IMR-90 (cell line): ENCODE data around the gene SYT11. TPM values are rescaled to one million over a fixed set of nuclear protein-coding genes. Genes with fewer than 3 reads are reported as not detected.

ENCODE experiments used
- ATAC-seq: fragments of 200-7000 bp; cut with Tn5 transposase; 2 replicates; pipeline ENCODE4 v1.9.1; 2020; ENCODE audit warnings: low read depth, mild to moderate bottlenecking, moderate library complexity
- BruUV-seq: library from RNA; stranded (reverse); fragments of 400-500 nt; replicated peaks from 2 replicates; lab custom pipeline; 2021; lab: Mats Ljungman, UMichigan
- CTCF ChIA-PET: fragments of 300-600 bp; formaldehyde crosslinking; extraction: SDS; loops from one replicate; lab custom pipeline; 2021; ENCODE audit warnings: antibody characterized with exemption; lab: Yijun Ruan, JAX
- POLR2A ChIA-PET: fragments of 300-600 bp; sonication (Branson Sonifier 250); formaldehyde crosslinking; loops from one replicate; lab custom pipeline; 2022; ENCODE audit warnings: antibody characterized with exemption; ENCODE audit not compliant: unreplicated experiment; lab: Charles Lee
- DNase-seq: peaks from one replicate; pipeline ENCODE4 v3.0.0; 2013
- H2AFZ ChIP-seq: replicated peaks from 2 replicates; pipeline ENCODE3; 2013; ENCODE audit warnings: low read length, mild to moderate bottlenecking; ENCODE audit not compliant: poor library complexity
- H2AK5ac ChIP-seq: 2 replicates; pipeline ENCODE4 v1.6.1; 2013; ENCODE audit warnings: low read depth, low read length, inconsistent platforms
- H2AK9ac ChIP-seq: replicated peaks from 2 replicates; pipeline ENCODE3; 2013; ENCODE audit warnings: mild to moderate bottlenecking, low read depth, low read length, moderate library complexity; ENCODE audit not compliant: poor library complexity
- H2BK120ac ChIP-seq: 2 replicates; pipeline ENCODE4 v1.6.1; 2013; ENCODE audit warnings: low read depth, low read length, inconsistent platforms
- H2BK15ac ChIP-seq: 3 replicates; pipeline ENCODE4 v1.6.1; 2013; ENCODE audit warnings: low read depth, low read length, inconsistent platforms
- H2BK20ac ChIP-seq: 2 replicates; pipeline ENCODE4 v1.6.1; 2013; ENCODE audit warnings: low read depth, mild to moderate bottlenecking, inconsistent platforms, low read length, moderate library complexity
- H2BK5ac ChIP-seq: 2 replicates; pipeline ENCODE4 v1.6.1; 2013; ENCODE audit warnings: mild to moderate bottlenecking, low read depth, low read length, inconsistent platforms; ENCODE audit not compliant: poor library complexity, severe bottlenecking
- H3K14ac ChIP-seq: replicated peaks from 2 replicates; pipeline ENCODE4 v1.6.1; 2013; ENCODE audit warnings: low read depth, low read length, inconsistent platforms
- H3K18ac ChIP-seq: 2 replicates; pipeline ENCODE4 v1.6.1; 2013; ENCODE audit warnings: low read depth, low read length, control low read depth
- H3K23ac ChIP-seq: 2 replicates; pipeline ENCODE4 v1.6.1; 2013; ENCODE audit warnings: low read depth, low read length, inconsistent platforms
- H3K27ac ChIP-seq: 2 replicates; pipeline ENCODE4 v1.5.1; 2013; ENCODE audit warnings: mild to moderate bottlenecking, control low read depth, low read length; ENCODE audit not compliant: insufficient read depth
- H3K27me3 ChIP-seq: 2 replicates; pipeline ENCODE4 v1.6.1; 2013; ENCODE audit warnings: low read length; ENCODE audit not compliant: control insufficient read depth, insufficient read depth
- H3K36me3 ChIP-seq: 2 replicates; pipeline ENCODE4 v1.6.1; 2013; ENCODE audit warnings: low read length, mixed read lengths; ENCODE audit not compliant: control insufficient read depth, insufficient read depth
- H3K4ac ChIP-seq: 2 replicates; pipeline ENCODE4 v1.6.1; 2013; ENCODE audit warnings: low read depth, low read length, inconsistent platforms
- H3K4me1 ChIP-seq: 2 replicates; pipeline ENCODE4 v1.6.1; 2013; ENCODE audit warnings: low read length, mixed read lengths; ENCODE audit not compliant: control insufficient read depth, insufficient read depth
- H3K4me2 ChIP-seq: 2 replicates; pipeline ENCODE4 v1.6.1; 2013; ENCODE audit warnings: low read depth, mild to moderate bottlenecking, control low read depth, low read length, moderate library complexity
- H3K4me3 ChIP-seq: 2 replicates; pipeline ENCODE4 v1.5.1; 2013; ENCODE audit warnings: low read depth, mild to moderate bottlenecking, control low read depth, low read length, moderate library complexity; ENCODE audit not compliant: insufficient read depth
- H3K56ac ChIP-seq: 2 replicates; pipeline ENCODE4 v1.6.1; 2013; ENCODE audit warnings: low read length, inconsistent platforms; ENCODE audit not compliant: insufficient read depth; ENCODE audit errors: extremely low read depth
- H3K79me1 ChIP-seq, 2 experiments: 2 replicates each; pipeline ENCODE4 v1.6.1; 2013; ENCODE audit warnings: low read length in 2 of 2, inconsistent platforms in 1 of 2, low read depth in 1 of 2
- H3K9ac ChIP-seq: 2 replicates; pipeline ENCODE4 v1.6.1; 2013; ENCODE audit warnings: low read depth, low read length, control low read depth
- H3K9me1 ChIP-seq: 2 replicates; pipeline ENCODE4 v1.6.1; 2013; ENCODE audit warnings: low read length, inconsistent platforms; ENCODE audit not compliant: insufficient read depth
- H3K9me3 ChIP-seq: 2 replicates; pipeline ENCODE4 v1.6.1; 2013; ENCODE audit warnings: low read length; ENCODE audit not compliant: control insufficient read depth, insufficient read depth
- H4K20me1 ChIP-seq: 2 replicates; pipeline ENCODE4 v1.6.1; 2013; ENCODE audit warnings: low read length, inconsistent platforms; ENCODE audit not compliant: insufficient read depth
- H4K5ac ChIP-seq: 2 replicates; pipeline ENCODE4 v1.6.1; 2013; ENCODE audit warnings: mild to moderate bottlenecking, low read depth, low read length, control low read depth
- H4K8ac ChIP-seq, 2 experiments: 2 replicates each; pipeline ENCODE4 v1.6.1; 2013; ENCODE audit warnings: low read depth in 2 of 2, low read length in 2 of 2, control low read depth in 1 of 2, inconsistent platforms in 1 of 2
- H4K91ac ChIP-seq: 2 replicates; pipeline ENCODE4 v1.6.1; 2013; ENCODE audit warnings: low read depth, low read length, inconsistent platforms; ENCODE audit not compliant: insufficient read depth
- WGBS, 2 experiments: methylation state at CpG; one replicate each; pipeline versions ENCODE4 v1.1.5 to v1.1.7; 2013; ENCODE audit warnings: missing lambda C conversion rate in 2 of 2; ENCODE audit not compliant: insufficient read length in 1 of 2; ENCODE audit errors: extremely low coverage in 2 of 2; 5-methylcytosine and 5-hydroxymethylcytosine counted together
- dilution Hi-C: fragments of 300-500 bp; cut with HindIII; formaldehyde crosslinking; loops from one replicate; pipeline ENCODE4 v1.14.3; 2018; ENCODE audit warnings: low sequenced_read_pairs; ENCODE audit not compliant: unreplicated experiment
- in situ Hi-C: fragments of 300-500 bp; cut with MboI; formaldehyde crosslinking; loops from 3 replicates; pipeline ENCODE4 v1.14.3; 2019; ENCODE audit warnings: low sequenced_read_pairs, inconsistent platforms, mixed read lengths
- intact Hi-C: fragments of 100-400 bp; cut with micrococcal nuclease; formaldehyde crosslinking; loops from 2 replicates; pipeline ENCODE4 v1.10.0; 2022
- polyA plus RNA-seq, 3 experiments: library from polyadenylated mRNA; depleted of rRNA; stranded (reverse); fragments of >200 nt; gene quantifications; 2 replicates each; pipeline ENCODE4 v1.2.3, GENCODE V29; 2012; ENCODE audit warnings: low replicate concordance in 1 of 3
- total RNA-seq: library from RNA; depleted of rRNA; stranded (reverse); fragments of >200 nt; gene quantifications from 2 replicates; pipeline ENCODE4 v1.2.3, GENCODE V29; 2012
- TF ChIP-seq, protein P1 (sequence below): fragments of 150-350 bp; IDR thresholded peaks from 2 replicates; pipeline ENCODE4 v1.6.1; 2017; ENCODE audit warnings: mild to moderate bottlenecking, antibody characterized with exemption, low read length, low read depth

The SYT11 gene
- total and polyA plus RNA-seq, 2 of the 4 experiments (the other 2 are of a cell fraction) = 22.9 to 43.7 TPM

DNA sequence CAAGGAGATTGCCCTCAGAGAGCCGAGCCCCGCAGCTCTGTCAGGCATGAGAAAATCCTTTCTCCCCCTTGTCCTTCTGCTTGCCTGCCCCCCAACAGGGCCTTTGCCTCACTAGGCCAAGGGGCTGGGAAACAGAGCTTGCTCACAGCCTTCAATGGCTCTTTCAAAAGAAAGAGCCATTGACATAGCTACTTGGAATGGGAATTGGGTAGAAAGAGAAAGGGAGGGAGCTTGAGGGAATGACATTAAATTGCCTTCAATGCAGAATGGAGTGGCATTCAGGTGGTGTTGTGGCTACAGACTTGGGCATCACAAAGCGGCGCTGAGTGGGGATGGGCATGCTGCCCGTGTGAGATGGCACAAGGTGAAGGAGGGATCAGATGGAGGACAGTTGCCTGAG is 13.2 kb downstream of the SYT11 start:
- Histone ChIP-seq H3K56ac (no peak overlapping the region), H2BK20ac (no peak overlapping the region), H3K23ac (no peak overlapping the region), H3K9ac (no peak overlapping the region), H4K20me1 (no peaks in the 10 kb centered on the region; the same call in 1 of the 2 replicates), H3K4me1 (peaks cover 4% of the 10 kb centered on the region; the same call in 1 of the 2 replicates), H2BK15ac (no peak overlapping the region), H2BK120ac (no peak overlapping the region), H4K8ac (no peak overlapping the region), H3K4me3 (no peak overlapping the region), H3K9me3 (no peaks in the 10 kb centered on the region), H3K18ac (no peak overlapping the region), H2AFZ (no peak overlapping the region), H3K4me2 (no peak overlapping the region), H4K5ac (no peak overlapping the region), H2BK5ac (no peak overlapping the region), H3K4ac (no peak overlapping the region), H3K14ac (no peak overlapping the region), H3K79me1 (peaks cover 20 to 43% of the 10 kb centered on the region in 2 experiments), H3K27ac (no peak overlapping the region), H3K27me3 (no peaks in the 10 kb centered on the region), H3K36me3 (peaks cover 20% of the 10 kb centered on the region), H4K91ac (no peak overlapping the region), H3K9me1 (0 out of 2 replicates have a peak, but pooled peaks cover 3% of the 10 kb centered on the region), H2AK9ac (no peak overlapping the region), H2AK5ac (no peak overlapping the region)
- BruUV-seq = no TSS peak
- intact Hi-C loops = no loop called here
- WGBS, 2 experiments = 95% methylated on average over 3 of the region's 5 CpGs; no CpG with 5 or more reads in 1 of the 2 experiments
- in situ Hi-C loops = no loop called here
- ChIA-PET CTCF (no interaction called here), POLR2A (no interaction called here)
- ATAC-seq = no peak
- TF ChIP-seq, protein P1, sequence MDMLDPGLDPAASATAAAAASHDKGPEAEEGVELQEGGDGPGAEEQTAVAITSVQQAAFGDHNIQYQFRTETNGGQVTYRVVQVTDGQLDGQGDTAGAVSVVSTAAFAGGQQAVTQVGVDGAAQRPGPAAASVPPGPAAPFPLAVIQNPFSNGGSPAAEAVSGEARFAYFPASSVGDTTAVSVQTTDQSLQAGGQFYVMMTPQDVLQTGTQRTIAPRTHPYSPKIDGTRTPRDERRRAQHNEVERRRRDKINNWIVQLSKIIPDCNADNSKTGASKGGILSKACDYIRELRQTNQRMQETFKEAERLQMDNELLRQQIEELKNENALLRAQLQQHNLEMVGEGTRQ = no peak
- no peak for DNase-seq
- dilution Hi-C loops = no loop called here
